Measurements from ENCODE around the gene TRAPPC11.

DNA sequence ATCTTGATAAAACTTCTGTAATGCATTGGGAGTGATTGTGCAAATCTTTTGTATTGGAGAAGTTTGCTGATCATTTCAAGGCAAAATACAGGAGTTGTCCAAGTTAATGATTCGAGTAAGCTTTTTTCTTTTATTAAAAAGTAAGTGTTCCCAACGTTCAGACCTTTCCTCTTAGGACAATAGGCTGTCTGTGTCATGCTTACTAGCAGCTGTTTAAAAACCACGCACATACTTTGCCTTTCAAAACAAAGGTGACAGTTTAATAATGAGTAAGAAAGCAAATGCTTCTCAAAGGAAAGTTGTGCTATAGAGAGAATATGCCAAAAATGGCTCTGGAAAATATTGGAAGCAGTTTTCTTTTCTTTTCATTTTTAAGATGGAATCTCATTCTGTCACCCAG lies 11.2 kb downstream of the TRAPPC11 start:
- TF ChIP-seq POLR2AphosphoS5 (IDR thresholded peaks at IDR 0.05; ENCODE audit: low read depth, low read length) = no peak
- no peak for TF ChIP-seq POLR2A (IDR thresholded peaks at IDR 0.05; ENCODE audit: low read depth, low read length)
- no peak for TF ChIP-seq TAF1 (IDR thresholded peaks at IDR 0.05; ENCODE audit: borderline replicate concordance, low read depth, low read length)
